ENCODE results near the gene ZNF764. TPM values are rescaled to one million over a fixed set of nuclear protein-coding genes. Genes with fewer than 3 reads are reported as not detected.
"Not testable (repeated sequence)": the region's sequence is repeated elsewhere in the genome, so short reads cannot be mapped to it uniquely, and the experiment has no call there.

The ZNF764 gene
- total RNA-seq, 1 experiment from 2014 or later, result 15.2 TPM

DNA sequence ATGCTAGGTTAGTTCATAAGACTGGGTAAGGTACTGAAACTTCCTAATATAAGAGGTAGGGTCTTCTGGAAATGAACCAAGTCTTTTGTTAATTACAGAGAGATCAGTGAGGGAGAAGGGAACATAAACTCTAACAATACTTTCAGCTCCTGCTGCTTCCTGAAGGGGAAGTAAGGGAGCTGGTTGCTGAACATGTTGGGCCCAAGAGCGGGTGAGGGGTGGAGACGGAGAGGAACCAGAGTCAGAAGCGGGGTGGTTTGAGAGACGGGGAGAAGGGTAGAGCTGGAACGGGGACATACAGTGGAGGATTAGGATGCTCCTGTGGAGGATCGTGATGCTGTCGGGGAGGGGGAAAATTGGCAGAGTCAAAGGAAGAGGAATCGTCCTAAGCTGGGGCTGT, 12.1 kb downstream of the ZNF764 start:
- TF ChIP-seq, protein P1, sequence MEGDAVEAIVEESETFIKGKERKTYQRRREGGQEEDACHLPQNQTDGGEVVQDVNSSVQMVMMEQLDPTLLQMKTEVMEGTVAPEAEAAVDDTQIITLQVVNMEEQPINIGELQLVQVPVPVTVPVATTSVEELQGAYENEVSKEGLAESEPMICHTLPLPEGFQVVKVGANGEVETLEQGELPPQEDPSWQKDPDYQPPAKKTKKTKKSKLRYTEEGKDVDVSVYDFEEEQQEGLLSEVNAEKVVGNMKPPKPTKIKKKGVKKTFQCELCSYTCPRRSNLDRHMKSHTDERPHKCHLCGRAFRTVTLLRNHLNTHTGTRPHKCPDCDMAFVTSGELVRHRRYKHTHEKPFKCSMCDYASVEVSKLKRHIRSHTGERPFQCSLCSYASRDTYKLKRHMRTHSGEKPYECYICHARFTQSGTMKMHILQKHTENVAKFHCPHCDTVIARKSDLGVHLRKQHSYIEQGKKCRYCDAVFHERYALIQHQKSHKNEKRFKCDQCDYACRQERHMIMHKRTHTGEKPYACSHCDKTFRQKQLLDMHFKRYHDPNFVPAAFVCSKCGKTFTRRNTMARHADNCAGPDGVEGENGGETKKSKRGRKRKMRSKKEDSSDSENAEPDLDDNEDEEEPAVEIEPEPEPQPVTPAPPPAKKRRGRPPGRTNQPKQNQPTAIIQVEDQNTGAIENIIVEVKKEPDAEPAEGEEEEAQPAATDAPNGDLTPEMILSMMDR (conservative IDR thresholded peaks at IDR 0.05; ENCODE audit: low read depth, low read length), result no peak
- TF ChIP-seq EZH2 (IDR thresholded peaks at IDR 0.05; ENCODE audit: borderline replicate concordance, low read depth, low read length, poor library complexity, severe bottlenecking), result no peak
- Histone ChIP-seq H3K36me3 (ENCODE audit: insufficient read depth, low read length, poor library complexity, severe bottlenecking) (no peaks in the 10 kb centered on the region), H3K9me3 (ENCODE audit: low read depth, low read length, poor library complexity, severe bottlenecking) (no peaks in the 10 kb centered on the region), H3K27ac (ENCODE audit: low read depth, low read length, poor library complexity, severe bottlenecking) (no peak overlapping the region), H3K27me3 (replicated peaks; ENCODE audit: insufficient read depth, low read depth, low read length, poor library complexity) (no peaks in the 10 kb centered on the region), H3K4me1 (ENCODE audit: insufficient read depth, low read length, poor library complexity, severe bottlenecking) (no peaks in the 10 kb centered on the region), H3K4me3 (ENCODE audit: low read depth, low read length, poor library complexity, severe bottlenecking) (no peak overlapping the region)
- ChIA-PET CTCF (no interaction called here), POLR2A (ENCODE audit: low non-redundant PET) (no interaction called here)
- intact Hi-C loops (cut with micrococcal nuclease; ENCODE audit: unreplicated experiment), result no loop called here
- no peak for DNase-seq (ENCODE audit: low spot score)
- no TSS peak for BruUV-seq (replicated peaks)

DNA sequence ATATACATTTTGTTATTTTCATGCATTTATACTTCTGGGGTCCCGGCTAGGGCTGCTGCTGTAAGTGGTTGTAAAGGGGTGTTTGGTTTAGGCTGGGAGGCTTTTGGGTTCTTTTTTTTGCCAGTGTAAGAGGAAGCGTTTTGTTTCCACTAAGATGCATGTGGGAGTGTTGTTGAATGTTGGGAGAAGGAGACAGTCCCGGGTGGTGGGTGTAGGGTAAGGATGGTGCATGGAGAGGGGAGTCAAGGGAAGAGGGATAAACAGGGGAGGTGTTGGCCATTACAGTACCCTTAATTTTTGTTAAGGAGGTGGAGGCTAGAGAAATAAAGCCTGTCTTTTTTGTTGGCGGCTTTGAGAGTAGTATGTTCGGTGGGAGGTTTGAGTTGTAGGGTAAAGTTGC, 15.1 kb downstream of the ZNF764 start:
- Histone ChIP-seq H3K36me3 (ENCODE audit: insufficient read depth, low read length, poor library complexity, severe bottlenecking) (no peaks in the 10 kb centered on the region), H3K27me3 (replicated peaks; ENCODE audit: insufficient read depth, low read depth, low read length, poor library complexity) (no peaks in the 10 kb centered on the region), H3K4me1 (ENCODE audit: insufficient read depth, low read length, poor library complexity, severe bottlenecking) (no peaks in the 10 kb centered on the region), H3K4me3 (ENCODE audit: low read depth, low read length, poor library complexity, severe bottlenecking) (no peak overlapping the region), H3K27ac (ENCODE audit: low read depth, low read length, poor library complexity, severe bottlenecking) (no peak overlapping the region), H3K9me3 (ENCODE audit: low read depth, low read length, poor library complexity, severe bottlenecking) (no peaks in the 10 kb centered on the region)
- ChIA-PET POLR2A (ENCODE audit: low non-redundant PET) (no interaction called here), CTCF (no interaction called here)
- TF ChIP-seq EZH2 (IDR thresholded peaks at IDR 0.05; ENCODE audit: borderline replicate concordance, low read depth, low read length, poor library complexity, severe bottlenecking), result no peak
- TF ChIP-seq, protein P1 (conservative IDR thresholded peaks at IDR 0.05; ENCODE audit: low read depth, low read length), result no peak
- intact Hi-C loops (cut with micrococcal nuclease; ENCODE audit: unreplicated experiment), result no loop called here
- no TSS peak for BruUV-seq (replicated peaks)
- DNase-seq (ENCODE audit: low spot score), result no peak

DNA sequence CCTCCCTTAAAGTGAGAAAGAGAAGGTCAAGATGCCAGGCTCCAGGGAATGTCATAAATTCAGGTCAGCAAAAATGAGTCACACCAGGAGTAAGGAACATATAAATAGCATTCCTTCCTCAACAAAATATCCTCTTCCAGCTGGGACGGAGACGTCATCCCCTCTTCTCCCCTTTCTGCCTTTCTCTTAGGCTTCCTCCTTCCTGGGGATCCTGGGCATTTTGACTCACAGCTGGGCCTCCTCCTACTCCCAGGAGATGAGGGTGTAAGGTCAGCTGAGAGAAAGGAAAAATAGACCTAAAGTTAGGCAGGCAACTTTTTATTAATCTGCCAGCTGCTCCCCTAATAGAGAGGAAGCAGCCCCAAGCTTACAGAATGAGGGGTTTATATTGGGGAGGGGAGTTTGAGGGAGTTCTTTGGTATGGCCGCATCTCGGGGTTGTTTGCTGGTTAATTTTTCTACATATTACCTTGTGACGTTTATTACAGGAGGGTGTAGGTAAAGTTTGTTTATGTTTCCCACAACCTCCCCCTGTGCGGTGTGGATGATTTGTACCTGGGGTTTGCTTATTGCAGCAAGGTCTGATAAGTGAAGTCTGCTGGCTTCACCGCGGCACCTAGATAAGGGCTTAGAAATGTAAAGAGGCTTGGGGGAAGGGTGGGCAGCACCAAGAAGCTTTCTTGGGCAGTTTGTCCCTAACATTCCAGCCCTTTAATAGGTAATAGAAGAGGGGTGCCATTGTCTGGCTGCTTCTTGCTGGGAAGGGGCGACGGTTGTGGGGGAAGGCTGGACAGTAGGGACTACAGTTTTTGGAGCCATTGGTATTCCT, 16.5 kb downstream of the ZNF764 start:
- POLR2A ChIA-PET (ENCODE audit: low non-redundant PET), result no interaction called here
- CTCF ChIA-PET, result no interaction called here
- Histone ChIP-seq H3K36me3 (ENCODE audit: insufficient read depth, low read length, poor library complexity, severe bottlenecking) (no peaks in the 10 kb centered on the region), H3K27me3 (replicated peaks; ENCODE audit: insufficient read depth, low read depth, low read length, poor library complexity) (no peaks in the 10 kb centered on the region), H3K9me3 (ENCODE audit: low read depth, low read length, poor library complexity, severe bottlenecking) (no peaks in the 10 kb centered on the region), H3K27ac (ENCODE audit: low read depth, low read length, poor library complexity, severe bottlenecking) (no peak overlapping the region), H3K4me3 (ENCODE audit: low read depth, low read length, poor library complexity, severe bottlenecking) (no peak overlapping the region), H3K4me1 (ENCODE audit: insufficient read depth, low read length, poor library complexity, severe bottlenecking) (no peaks in the 10 kb centered on the region)
- no peak for TF ChIP-seq EZH2 (IDR thresholded peaks at IDR 0.05; ENCODE audit: borderline replicate concordance, low read depth, low read length, poor library complexity, severe bottlenecking)
- TF ChIP-seq, protein P1 (conservative IDR thresholded peaks at IDR 0.05; ENCODE audit: low read depth, low read length), result no peak
- intact Hi-C loops (cut with micrococcal nuclease; ENCODE audit: unreplicated experiment), result no loop called here
- no peak for DNase-seq (ENCODE audit: low spot score)
- BruUV-seq (replicated peaks), result no TSS peak

DNA sequence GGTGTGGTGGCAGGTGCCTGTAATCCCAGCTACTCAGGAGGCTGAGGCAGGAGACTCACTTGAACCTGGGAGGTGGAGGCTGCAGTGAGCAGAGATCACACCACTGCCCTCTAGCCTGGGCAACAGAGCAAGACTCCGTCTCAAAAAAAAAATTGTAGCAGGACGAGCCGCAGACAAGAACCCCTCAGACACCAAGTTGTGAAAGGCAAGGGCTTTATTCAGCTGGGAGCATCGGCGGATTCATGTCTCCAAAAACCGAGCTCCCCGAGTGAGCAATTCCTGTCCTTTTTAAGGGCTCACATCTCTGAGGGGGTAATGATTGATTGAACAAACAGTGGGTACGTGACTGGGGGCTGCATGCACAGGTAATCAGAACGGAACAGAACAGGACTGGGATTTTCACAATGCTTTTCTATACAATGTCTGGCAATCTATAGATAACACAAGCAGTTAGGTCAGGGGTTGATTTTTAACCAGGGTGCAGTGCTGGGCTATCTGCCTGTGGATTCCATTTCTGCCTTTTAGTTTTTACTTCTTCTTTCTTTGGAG, 17.2 kb downstream of the ZNF764 start:
- not testable (repeated sequence) for BruUV-seq (replicated peaks)

DNA sequence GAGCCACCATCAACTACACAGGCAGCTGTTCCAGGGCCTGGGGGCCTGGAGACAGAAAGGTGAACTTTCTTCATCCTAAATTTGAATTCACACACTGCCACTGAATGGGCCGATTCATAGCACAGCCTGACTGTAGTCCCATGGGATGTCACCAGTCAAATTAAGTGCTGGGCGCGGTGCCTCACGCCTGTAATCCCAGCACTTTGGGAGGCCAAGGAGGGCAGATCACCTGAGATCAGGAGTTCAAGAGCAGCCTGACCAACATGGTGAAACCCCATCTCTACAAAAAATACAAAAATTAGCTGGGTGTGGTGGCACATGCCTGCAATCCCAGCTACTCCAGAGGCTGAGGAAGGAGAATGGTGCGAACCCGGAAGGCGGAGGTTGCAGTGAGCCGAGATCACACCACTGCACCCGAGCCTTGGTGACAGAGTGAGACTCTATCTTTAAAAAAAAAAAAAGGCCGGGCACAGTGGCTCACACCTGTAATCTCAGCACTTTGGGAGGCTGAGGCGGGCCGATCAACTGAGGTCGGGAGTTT, 18.1 kb downstream of the ZNF764 start:
- H3K9me3 ChIP-seq (ENCODE audit: low read depth, low read length, poor library complexity, severe bottlenecking); H3K4me3 ChIP-seq (ENCODE audit: low read depth, low read length, poor library complexity, severe bottlenecking); DNase-seq (ENCODE audit: low spot score); H3K36me3 ChIP-seq (ENCODE audit: insufficient read depth, low read length, poor library complexity, severe bottlenecking); intact Hi-C loops (cut with micrococcal nuclease; ENCODE audit: unreplicated experiment); H3K27me3 ChIP-seq (replicated peaks; ENCODE audit: insufficient read depth, low read depth, low read length, poor library complexity); POLR2A ChIA-PET (ENCODE audit: low non-redundant PET); H3K27ac ChIP-seq (ENCODE audit: low read depth, low read length, poor library complexity, severe bottlenecking); BruUV-seq (replicated peaks); H3K4me1 ChIP-seq (ENCODE audit: insufficient read depth, low read length, poor library complexity, severe bottlenecking); CTCF ChIA-PET: not testable (repeated sequence)

More for the DNA sequence above, 17.2 kb downstream of the ZNF764 start:
- H3K9me3 ChIP-seq (ENCODE audit: low read depth, low read length, poor library complexity, severe bottlenecking); CTCF ChIA-PET; H3K27ac ChIP-seq (ENCODE audit: low read depth, low read length, poor library complexity, severe bottlenecking); DNase-seq (ENCODE audit: low spot score); H3K4me1 ChIP-seq (ENCODE audit: insufficient read depth, low read length, poor library complexity, severe bottlenecking); POLR2A ChIA-PET (ENCODE audit: low non-redundant PET); H3K4me3 ChIP-seq (ENCODE audit: low read depth, low read length, poor library complexity, severe bottlenecking); intact Hi-C loops (cut with micrococcal nuclease; ENCODE audit: unreplicated experiment); H3K36me3 ChIP-seq (ENCODE audit: insufficient read depth, low read length, poor library complexity, severe bottlenecking); H3K27me3 ChIP-seq (replicated peaks; ENCODE audit: insufficient read depth, low read depth, low read length, poor library complexity): not testable (repeated sequence)
